Frontal cortex (tissue), 4 donors: ENCODE data around the gene CD200R1. TPM values are rescaled to one million over a fixed set of nuclear protein-coding genes. Genes with fewer than 3 reads are reported as not detected.

Experiments used
- DNase-seq, 2 donors: peaks; one replicate each; pipeline ENCODE4 v3.0.0; 2012; ENCODE audit warnings: low spot score in 2 of 2
- FAIRE-seq: peaks from 2 replicates; lab custom pipeline; 2012; peaks lifted over from hg19 to GRCh38; lab: Jason Lieb, UNC
- total RNA-seq: library from RNA; depleted of rRNA; stranded (reverse); fragments of >200 nt; gene quantifications from one replicate; pipeline ENCODE4 v1.2.3, GENCODE V29; 2014
- donor health status: control.
- donor health status: control.
- donor health status: control.

CD200R1 gene
- total RNA-seq, 1 donor from 2014 or later, result 0.82 TPM

DNA sequence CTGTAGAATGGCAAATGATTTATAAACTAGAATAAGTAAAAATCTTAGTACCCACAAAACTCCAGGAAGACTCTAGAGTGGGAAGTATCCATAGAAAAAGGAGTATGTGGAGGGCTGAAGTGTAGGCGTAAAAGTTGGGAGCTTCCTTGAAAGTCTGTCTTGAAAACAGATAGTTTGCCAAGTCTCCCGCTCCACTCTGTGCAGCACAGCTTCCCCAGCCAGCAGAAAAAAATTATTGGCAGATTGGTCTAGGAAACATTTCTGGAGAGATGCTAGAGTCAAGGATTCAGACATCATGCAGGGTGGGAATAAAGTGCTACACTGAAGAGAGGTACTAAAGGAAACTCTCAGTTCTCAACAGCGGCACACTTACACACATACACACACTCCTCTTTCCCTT, 74.8 kb downstream of the CD200R1 start:
- no peak for FAIRE-seq
- no peak for DNase-seq

DNA sequence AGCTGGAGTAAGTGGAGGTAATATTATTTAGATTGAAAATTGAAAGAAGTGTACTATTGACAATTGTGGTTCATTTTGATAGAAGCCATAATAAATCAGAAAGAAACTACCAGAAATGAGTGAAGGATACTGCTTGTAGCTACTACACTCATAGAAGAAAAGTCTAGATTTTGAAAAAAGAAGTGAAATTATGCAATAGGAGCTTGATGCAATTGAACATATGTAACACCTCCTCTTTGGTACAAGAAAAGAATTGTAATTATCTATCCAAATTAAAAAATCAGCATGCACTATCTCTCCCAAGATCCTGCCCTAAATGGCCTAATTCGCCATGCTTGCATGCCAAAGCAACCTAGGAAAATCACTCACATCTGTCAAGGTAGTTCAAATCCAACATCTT, 77.1 kb downstream of the CD200R1 start:
- DNase-seq (no peak), FAIRE-seq (no peak)

DNA sequence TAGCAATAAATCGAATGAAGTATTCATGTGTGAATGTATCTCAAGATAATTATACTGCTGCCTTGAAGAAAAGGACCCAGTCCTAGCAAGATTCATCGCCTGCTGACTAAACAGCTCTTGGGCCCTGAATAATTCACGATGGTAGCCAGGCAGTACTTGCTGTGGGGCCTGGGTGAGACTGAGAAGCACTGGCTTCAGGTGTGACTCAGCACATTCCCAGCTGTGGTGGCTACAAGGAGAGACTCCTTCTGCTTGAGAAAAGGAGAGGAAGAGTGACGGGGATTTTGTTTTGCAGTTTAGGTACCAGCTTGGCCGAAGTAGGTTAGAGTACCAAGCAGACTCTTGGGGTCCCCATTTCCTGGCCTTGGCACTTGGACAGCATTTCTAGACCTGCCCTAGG, 80.6 kb downstream of the CD200R1 start:
- FAIRE-seq, result no peak
- DNase-seq, result no peak

DNA sequence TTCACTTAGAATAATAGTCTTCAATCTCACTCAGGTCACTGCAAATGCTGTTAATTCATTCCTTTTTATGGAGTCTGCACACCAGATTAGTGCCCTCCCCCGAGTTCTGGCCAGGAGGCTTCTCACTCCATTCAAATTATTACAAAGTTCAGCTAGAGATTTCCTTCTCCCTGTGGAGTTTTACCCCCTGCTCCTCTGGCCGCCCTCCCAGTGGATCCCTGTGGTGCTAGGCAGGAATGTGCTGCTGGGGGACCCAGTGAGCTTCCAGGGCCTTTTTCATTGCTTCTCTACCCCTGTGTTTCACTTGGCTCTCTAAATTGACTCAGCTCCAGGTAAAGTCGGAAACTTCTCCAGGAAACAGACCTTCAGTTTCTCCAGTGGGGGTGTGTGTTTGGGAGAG, 85.5 kb downstream of the CD200R1 start:
- no peak for FAIRE-seq
- no peak for DNase-seq

DNA sequence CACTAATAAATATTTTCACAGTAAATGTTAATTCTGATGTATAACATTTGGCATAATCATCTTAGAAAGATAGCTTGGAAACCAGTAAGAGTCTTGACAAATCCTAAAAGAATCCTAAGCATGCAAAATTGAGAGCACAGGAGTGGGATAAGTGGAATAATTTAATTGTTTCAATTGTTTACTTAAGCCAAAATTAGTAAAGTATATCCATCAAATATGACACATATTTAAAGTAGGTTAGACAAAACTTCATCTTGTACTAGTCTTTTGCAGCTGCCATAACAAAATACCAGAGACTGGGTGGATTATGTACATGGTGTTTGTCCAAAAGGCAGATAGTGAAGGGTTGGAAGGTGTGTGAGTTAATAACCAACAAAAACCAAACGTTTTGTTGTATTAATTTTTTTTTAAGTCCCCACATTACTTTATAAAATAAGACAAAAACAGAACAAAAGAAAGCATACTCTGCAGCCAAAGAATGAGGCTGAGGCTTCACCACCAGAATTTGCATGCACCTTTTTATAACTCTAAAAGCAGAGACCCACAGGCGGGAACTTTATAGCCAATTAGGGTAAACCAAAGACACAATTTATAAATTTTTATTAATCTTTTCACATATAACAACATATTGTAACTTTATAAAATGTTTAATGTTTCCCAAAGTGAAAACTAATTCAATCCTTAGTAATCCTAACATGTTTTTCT, 86.4 kb downstream of the CD200R1 start:
- no peak for DNase-seq
- no peak for FAIRE-seq

DNA sequence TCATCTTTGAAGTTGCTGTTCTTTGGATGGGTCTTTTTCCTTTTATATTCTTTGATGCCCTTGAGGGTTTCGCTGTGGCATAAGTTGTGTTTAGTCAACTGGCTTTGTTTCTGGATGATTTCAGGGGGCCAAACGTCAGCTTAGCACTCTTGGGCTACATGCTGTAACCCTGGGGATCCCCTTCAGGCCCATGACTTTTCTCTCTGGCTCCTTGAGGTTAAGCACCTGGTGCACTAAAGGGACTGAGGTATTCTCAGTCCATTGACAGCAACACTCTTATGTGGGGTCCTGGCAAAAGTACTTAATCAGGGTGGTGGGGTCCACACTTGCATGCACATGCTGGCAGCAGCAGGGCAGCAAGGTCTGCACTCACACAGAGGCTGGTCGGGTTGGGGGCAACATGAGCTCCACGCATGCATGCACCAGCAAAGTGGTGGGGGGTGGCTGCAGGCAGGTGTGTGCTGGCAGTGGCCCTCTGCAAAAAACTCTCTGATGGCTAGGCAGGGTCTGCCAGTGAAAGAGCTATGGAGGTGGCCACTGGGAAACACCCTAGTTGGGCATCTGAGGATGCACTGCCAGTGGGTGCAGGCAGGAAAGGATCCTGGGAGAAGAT, 90.1 kb downstream of the CD200R1 start:
- FAIRE-seq (no peak), DNase-seq (no peak)

DNA sequence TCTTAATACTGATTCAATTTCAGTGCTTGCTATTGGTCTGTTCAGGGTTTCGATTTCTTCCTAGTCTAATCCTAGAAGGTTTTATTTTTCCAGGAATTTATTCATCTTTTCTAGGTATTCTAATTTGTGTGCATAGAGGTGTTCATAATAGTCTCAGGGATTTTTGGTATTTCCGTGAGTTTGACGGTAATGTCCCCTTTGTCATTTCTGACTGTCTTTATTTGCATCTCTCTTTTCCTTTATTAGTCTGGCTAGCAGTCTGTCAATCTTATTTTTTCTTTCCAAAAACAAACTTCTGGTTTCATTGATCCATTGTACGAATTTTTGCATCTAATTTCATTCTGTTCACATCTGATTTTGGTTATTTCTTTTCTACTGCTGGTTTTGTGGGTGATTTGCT, 93.0 kb downstream of the CD200R1 start:
- FAIRE-seq, result no peak
- no peak for DNase-seq

DNA sequence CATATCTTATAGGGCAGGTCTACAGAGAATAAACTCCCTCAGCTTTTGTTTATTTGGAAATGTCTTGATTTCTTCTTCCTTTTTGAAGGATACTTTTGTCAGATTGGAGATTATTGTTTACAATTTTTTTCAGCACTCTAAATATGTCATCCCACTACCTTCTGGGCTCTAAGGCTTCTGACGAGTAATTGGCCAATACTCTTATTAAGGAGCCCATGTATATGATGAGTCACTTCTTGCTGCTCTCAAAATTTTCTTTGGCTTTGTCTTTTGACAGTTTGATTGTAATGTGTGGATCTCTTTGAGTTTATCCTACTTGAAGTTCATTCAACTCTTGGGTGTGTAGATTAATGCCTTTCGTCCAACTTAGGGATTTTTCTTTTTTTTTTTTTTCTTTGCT, 99.3 kb downstream of the CD200R1 start:
- FAIRE-seq (no peak), DNase-seq (no peak)

DNA sequence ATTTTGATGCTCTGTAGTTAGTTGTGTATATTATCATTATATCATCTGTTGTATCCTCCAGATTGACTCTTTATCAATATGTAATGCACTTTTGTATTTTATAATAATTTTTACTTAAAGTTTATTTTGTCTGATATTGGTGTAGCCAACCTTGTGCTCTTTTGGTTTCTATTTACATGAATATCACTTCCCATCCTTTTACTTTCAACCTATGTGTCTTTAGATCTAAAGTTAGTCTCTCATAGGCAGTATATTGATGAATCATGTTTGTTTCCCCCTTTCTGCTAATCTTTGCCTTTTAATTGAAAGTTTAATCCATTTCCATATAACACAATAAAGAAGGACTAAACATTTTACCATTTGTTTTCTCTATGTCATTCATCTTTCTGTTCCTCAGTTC, 100.2 kb downstream of the CD200R1 start:
- DNase-seq (no peak), FAIRE-seq (no peak)

DNA sequence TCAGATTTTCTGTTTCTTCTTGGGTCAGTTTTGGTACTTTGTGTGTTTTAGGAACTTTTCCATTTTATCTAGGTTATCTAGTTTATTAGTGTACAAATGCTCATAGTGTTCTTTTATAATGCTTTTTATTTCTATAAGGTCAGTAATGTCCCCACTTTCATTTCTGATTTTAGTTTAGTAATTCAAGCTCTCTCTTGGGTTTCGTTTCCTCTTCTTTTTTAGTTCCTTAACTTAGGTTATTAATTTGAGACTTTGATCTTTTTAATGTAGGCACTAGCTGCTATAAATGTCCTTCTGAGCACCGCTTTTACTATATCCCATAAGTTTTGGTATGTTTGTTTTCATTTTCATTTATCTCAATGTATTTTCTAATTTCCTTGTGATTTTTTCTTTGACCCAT, 101.3 kb downstream of the CD200R1 start:
- FAIRE-seq, result no peak
- DNase-seq, result no peak

DNA sequence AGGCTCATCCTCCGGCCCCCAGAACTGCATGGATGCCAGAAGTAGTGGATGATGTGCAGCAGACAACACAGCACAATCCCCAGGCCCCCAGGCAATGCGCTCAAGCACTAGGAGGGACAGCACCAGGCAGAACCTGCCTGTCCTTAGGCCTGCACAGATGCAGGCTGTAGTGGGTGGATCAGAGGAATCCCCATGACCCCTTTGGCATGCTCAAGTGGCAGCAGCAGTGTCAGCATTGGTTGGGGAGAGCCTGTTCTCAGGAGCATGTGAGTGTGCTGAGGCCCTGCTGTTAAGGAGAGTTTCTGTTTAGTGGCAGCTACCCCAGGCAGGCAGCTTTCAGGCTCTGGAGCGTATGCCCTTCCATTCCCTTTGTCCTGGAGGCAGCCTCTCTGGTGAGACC, 103.2 kb downstream of the CD200R1 start:
- FAIRE-seq (no peak), DNase-seq (no peak)

Other genes with a start within 250 kb of the CD200R1 start
- gene CD200R1L, start 128.2 kb downstream of the CD200R1 start, total RNA-seq, result not detected
- 23.6 TPM for gene GTPBP8, start 15.9 kb upstream of the CD200R1 start, total RNA-seq
- gene BOC, start 236.5 kb upstream of the CD200R1 start, total RNA-seq, result 3.3 TPM